IgD-negative memory B cell (primary cell): ENCODE results near the gene PRIMA1. TPM values are rescaled to one million over a fixed set of nuclear protein-coding genes. Genes with fewer than 3 reads are reported as not detected.
"Not testable (repeated sequence)": the region's sequence is repeated elsewhere in the genome, so short reads cannot be mapped to it uniquely, and the experiment has no call there.

Source experiments
- H3K27ac Mint-ChIP-seq, 3 donors: one replicate each; pipeline ENCODE4 v1.8.0; 2020 to 2022; ENCODE audit warnings: mild to moderate bottlenecking in 3 of 3, mixed read lengths in 3 of 3, moderate library complexity in 1 of 3
- H3K27me3 Mint-ChIP-seq: one replicate; pipeline ENCODE4 v1.8.0; 2021; ENCODE audit warnings: mixed read lengths
- H3K36me3 Mint-ChIP-seq: one replicate; pipeline ENCODE4 v1.8.0; 2020; ENCODE audit warnings: mild to moderate bottlenecking, mixed read lengths
- H3K4me1 Mint-ChIP-seq, 3 donors: one replicate each; pipeline ENCODE4 v1.8.0; 2020 to 2022; ENCODE audit warnings: mixed read lengths in 3 of 3, mild to moderate bottlenecking in 1 of 3
- H3K4me3 Mint-ChIP-seq, 4 donors: one replicate each; pipeline ENCODE4 v1.8.0; 2020 to 2022; ENCODE audit warnings: mild to moderate bottlenecking in 4 of 4, mixed read lengths in 4 of 4, moderate library complexity in 3 of 4
- H3K9me3 Mint-ChIP-seq, 3 donors: one replicate each; pipeline ENCODE4 v1.8.0; 2020 to 2021; ENCODE audit warnings: mixed read lengths in 3 of 3, mild to moderate bottlenecking in 1 of 3
- polyA plus RNA-seq: library from polyadenylated mRNA; unstranded; fragments of 300-500 nt; fragmentation: Illumina TruSeq; gene quantifications from one replicate; pipeline ENCODE4 v1.2.3, GENCODE V29; 2021

The PRIMA1 gene
- polyA plus RNA-seq, result not detected

- Mint-ChIP-seq H3K36me3 (no peaks in the 10 kb centered on the region), H3K4me3 (peak within 1 kb of the TSS in 1 of 4 donors; percentile 71), H3K4me1 (peaks cover 0 to 4% (median 0%) of the 10 kb centered on the region in 3 donors), H3K27me3 (peaks cover 50% of the 10 kb centered on the region), H3K27ac (no peak within 1 kb of the TSS), H3K9me3 (no peaks in the 10 kb centered on the region)
These were observed at the start of gene PRIMA1 for GRCh38 chr14:93788293-93788542. Gene PRIMA1, minus strand, starts transcription at chr14:93788485. Its CDS starts 767 bp downstream, at chr14:93787718.

- no peaks in the 10 kb centered on the region for H3K36me3 Mint-ChIP-seq
- no peak overlapping the region for H3K4me3 Mint-ChIP-seq
- H3K27ac Mint-ChIP-seq, result no peak overlapping the region
- H3K9me3 Mint-ChIP-seq, result peaks cover 0 to 5% (median 2%) of the 10 kb centered on the region in 3 donors
- peaks cover 0 to 3% (median 0%) of the 10 kb centered on the region in 3 donors for H3K4me1 Mint-ChIP-seq
- H3K27me3 Mint-ChIP-seq, result peaks cover 14% of the 10 kb centered on the region
These were observed 46.5 kb upstream of the PRIMA1 start for GRCh38 chr14:93834699-93835371.

GRCh38 chr14:93832665-93833064 is 44.4 kb upstream of the PRIMA1 start:
- no peak overlapping the region for H3K4me3 Mint-ChIP-seq
- no peaks in the 10 kb centered on the region for H3K4me1 Mint-ChIP-seq
- H3K36me3 Mint-ChIP-seq, result no peaks in the 10 kb centered on the region
- no peak overlapping the region for H3K27ac Mint-ChIP-seq
- H3K27me3 Mint-ChIP-seq, result peaks cover 14% of the 10 kb centered on the region
- H3K9me3 Mint-ChIP-seq, result peaks cover 0 to 5% (median 2%) of the 10 kb centered on the region in 3 donors

GRCh38 chr14:93832081-93832480 is 43.8 kb upstream of the PRIMA1 start:
- Mint-ChIP-seq H3K9me3 (peaks cover 0 to 5% (median 2%) of the 10 kb centered on the region in 3 donors), H3K4me1 (no peaks in the 10 kb centered on the region), H3K27me3 (peaks cover 16% of the 10 kb centered on the region), H3K27ac (no peak overlapping the region), H3K36me3 (no peaks in the 10 kb centered on the region), H3K4me3 (no peak overlapping the region)

- peak overlapping the region in 1 of 3 donors; percentile 5 for H3K27ac Mint-ChIP-seq
- H3K4me1 Mint-ChIP-seq, result no peaks in the 10 kb centered on the region
- peaks cover 21% of the 10 kb centered on the region for H3K27me3 Mint-ChIP-seq
- no peaks in the 10 kb centered on the region for H3K36me3 Mint-ChIP-seq
- H3K4me3 Mint-ChIP-seq, result no peak overlapping the region
- peaks cover 0 to 3% (median 0%) of the 10 kb centered on the region in 3 donors for H3K9me3 Mint-ChIP-seq
These were observed 42.6 kb upstream of the PRIMA1 start for GRCh38 chr14:93830753-93831461.

GRCh38 chr14:93829839-93830481 is 41.7 kb upstream of the PRIMA1 start:
- Mint-ChIP-seq H3K4me1 (no peaks in the 10 kb centered on the region), H3K27me3 (peaks cover 25% of the 10 kb centered on the region), H3K27ac (no peak overlapping the region), H3K9me3 (peaks cover 0 to 3% (median 0%) of the 10 kb centered on the region in 3 donors), H3K36me3 (no peaks in the 10 kb centered on the region), H3K4me3 (no peak overlapping the region)

GRCh38 chr14:93825235-93825553 is 36.9 kb upstream of the PRIMA1 start:
- no peaks in the 10 kb centered on the region for H3K36me3 Mint-ChIP-seq
- no peak overlapping the region for H3K4me3 Mint-ChIP-seq
- no peak overlapping the region for H3K27ac Mint-ChIP-seq
- no peaks in the 10 kb centered on the region for H3K4me1 Mint-ChIP-seq
- H3K9me3 Mint-ChIP-seq, result peaks cover 0 to 14% (median 1%) of the 10 kb centered on the region in 3 donors
- peaks cover 21% of the 10 kb centered on the region for H3K27me3 Mint-ChIP-seq

- H3K27ac Mint-ChIP-seq, result no peak overlapping the region
- no peaks in the 10 kb centered on the region for H3K4me1 Mint-ChIP-seq
- H3K27me3 Mint-ChIP-seq, result peaks cover 21% of the 10 kb centered on the region
- H3K4me3 Mint-ChIP-seq, result no peak overlapping the region
- H3K9me3 Mint-ChIP-seq, result peaks cover 0 to 14% (median 1%) of the 10 kb centered on the region in 3 donors
- H3K36me3 Mint-ChIP-seq, result no peaks in the 10 kb centered on the region
These were observed 36.4 kb upstream of the PRIMA1 start for GRCh38 chr14:93824518-93825234.

GRCh38 chr14:93824076-93824475 is 35.8 kb upstream of the PRIMA1 start:
- Mint-ChIP-seq H3K4me1 (no peaks in the 10 kb centered on the region), H3K4me3 (no peak overlapping the region), H3K27me3 (peaks cover 22% of the 10 kb centered on the region), H3K36me3 (no peaks in the 10 kb centered on the region), H3K9me3 (peaks cover 0 to 14% (median 1%) of the 10 kb centered on the region in 3 donors), H3K27ac (no peak overlapping the region)

GRCh38 chr14:93821051-93821450 is 32.8 kb upstream of the PRIMA1 start:
- no peaks in the 10 kb centered on the region for H3K36me3 Mint-ChIP-seq
- no peaks in the 10 kb centered on the region for H3K4me1 Mint-ChIP-seq
- no peak overlapping the region for H3K27ac Mint-ChIP-seq

GRCh38 chr14:93818857-93819256 is 30.6 kb upstream of the PRIMA1 start:
- Mint-ChIP-seq H3K27ac (no peak overlapping the region), H3K36me3 (no peaks in the 10 kb centered on the region)

More at GRCh38 chr14:93821051-93821450, 32.8 kb upstream of the PRIMA1 start:
- Mint-ChIP-seq H3K9me3 (peaks cover 0 to 21% (median 8%) of the 10 kb centered on the region in 3 donors), H3K4me3 (no peak overlapping the region), H3K27me3 (peaks cover 24% of the 10 kb centered on the region)

GRCh38 chr14:93811676-93812075 is 23.4 kb upstream of the PRIMA1 start:
- Mint-ChIP-seq H3K9me3 (peaks cover 8 to 33% (median 14%) of the 10 kb centered on the region in 3 donors), H3K4me3 (no peak overlapping the region), H3K36me3 (no peaks in the 10 kb centered on the region), H3K4me1 (peaks cover 0 to 4% (median 1%) of the 10 kb centered on the region in 3 donors), H3K27me3 (peaks cover 3% of the 10 kb centered on the region), H3K27ac (no peak overlapping the region)

More at GRCh38 chr14:93818857-93819256, 30.6 kb upstream of the PRIMA1 start:
- Mint-ChIP-seq H3K4me3 (peak overlapping the region in 1 of 4 donors; percentile 2), H3K4me1 (no peaks in the 10 kb centered on the region), H3K9me3 (peaks cover 5 to 41% (median 17%) of the 10 kb centered on the region in 3 donors), H3K27me3 (peaks cover 16% of the 10 kb centered on the region)

GRCh38 chr14:93811020-93811419 is 22.7 kb upstream of the PRIMA1 start:
- H3K4me1 Mint-ChIP-seq, result peaks cover 0 to 4% (median 1%) of the 10 kb centered on the region in 3 donors

GRCh38 chr14:93809491-93810420 is 21.5 kb upstream of the PRIMA1 start:
- peaks cover 3 to 13% (median 5%) of the 10 kb centered on the region in 3 donors for H3K9me3 Mint-ChIP-seq
- H3K36me3 Mint-ChIP-seq, H3K4me3 Mint-ChIP-seq, H3K27me3 Mint-ChIP-seq, H3K27ac Mint-ChIP-seq, H3K4me1 Mint-ChIP-seq: not testable (repeated sequence)

More at GRCh38 chr14:93811020-93811419, 22.7 kb upstream of the PRIMA1 start:
- peaks cover 8 to 26% (median 11%) of the 10 kb centered on the region in 3 donors for H3K9me3 Mint-ChIP-seq
- peak overlapping the region in 1 of 4 donors; percentile 3 for H3K4me3 Mint-ChIP-seq
- H3K27ac Mint-ChIP-seq, result no peak overlapping the region
- peaks cover 3% of the 10 kb centered on the region for H3K27me3 Mint-ChIP-seq
- no peaks in the 10 kb centered on the region for H3K36me3 Mint-ChIP-seq
